GM12872 (cell line): Measurements from ENCODE around the gene STK24.

Experiments used
- CTCF ChIP-seq: IDR thresholded peaks from 3 replicates; pipeline ENCODE4 v1.5.1; 2011; ENCODE audit warnings: low read depth, mild to moderate bottlenecking, low read length, moderate library complexity; ENCODE audit not compliant: insufficient read depth

The STK24 gene

GRCh38 chr13:98523455-98524102, 53.3 kb downstream of the STK24 start:
- no peak for TF ChIP-seq CTCF

- no peak for TF ChIP-seq CTCF
Observed at GRCh38 chr13:98522371-98522770, 54.5 kb downstream of the STK24 start.

GRCh38 chr13:98521461-98522247, 55.3 kb downstream of the STK24 start:
- TF ChIP-seq CTCF = no peak

- TF ChIP-seq CTCF = no peak
Observed at GRCh38 chr13:98520674-98521449, 56.0 kb downstream of the STK24 start.

GRCh38 chr13:98519976-98520375, 56.9 kb downstream of the STK24 start:
- TF ChIP-seq CTCF = no peak

- no peak for TF ChIP-seq CTCF
Observed at GRCh38 chr13:98517576-98518310, 59.2 kb downstream of the STK24 start.
